ENCODE measurements around the gene AMOTL1.
"Not testable (repeated sequence)": the region's sequence is repeated elsewhere in the genome, so short reads cannot be mapped to it uniquely, and the experiment has no call there.

The AMOTL1 gene

DNA sequence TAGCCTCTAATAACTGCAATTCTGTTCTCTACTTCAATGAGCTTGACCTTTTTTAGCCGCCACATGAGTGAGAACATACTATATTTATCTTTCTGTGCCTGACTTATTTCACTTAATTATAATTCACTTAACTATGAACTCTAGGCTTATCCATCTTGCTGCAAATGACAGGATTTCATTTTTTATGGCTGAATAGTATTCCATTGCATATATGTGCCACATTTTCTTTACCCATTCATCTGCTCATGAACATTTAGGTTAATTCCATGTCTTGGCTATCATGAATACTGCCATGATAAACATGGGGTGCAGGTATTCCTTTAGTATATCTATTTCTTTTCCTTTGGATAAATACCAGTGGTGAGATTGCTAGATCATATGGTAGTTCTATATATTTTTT lies 120.0 kb downstream of the AMOTL1 start:
- no peak for DNase-seq

DNA sequence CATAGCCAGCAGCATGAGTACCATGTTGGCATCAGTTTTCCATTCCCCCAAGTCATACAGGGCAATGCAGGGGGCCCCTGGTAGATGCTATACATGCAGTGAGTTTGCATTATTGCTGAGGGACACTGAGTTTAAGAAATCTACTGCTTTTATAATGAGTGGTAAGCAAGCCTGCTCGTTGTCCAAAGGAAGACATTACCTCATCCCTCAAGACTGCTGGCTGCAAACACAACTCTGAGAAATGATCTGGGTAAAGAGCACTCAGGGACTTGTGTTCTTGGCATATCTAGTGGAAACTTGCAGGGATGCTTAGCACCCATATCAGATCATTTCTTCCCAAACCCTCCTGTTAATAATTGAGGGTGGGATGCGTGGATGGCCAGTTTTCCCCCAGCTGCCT lies 127.3 kb downstream of the AMOTL1 start:
- no peak for DNase-seq

DNA sequence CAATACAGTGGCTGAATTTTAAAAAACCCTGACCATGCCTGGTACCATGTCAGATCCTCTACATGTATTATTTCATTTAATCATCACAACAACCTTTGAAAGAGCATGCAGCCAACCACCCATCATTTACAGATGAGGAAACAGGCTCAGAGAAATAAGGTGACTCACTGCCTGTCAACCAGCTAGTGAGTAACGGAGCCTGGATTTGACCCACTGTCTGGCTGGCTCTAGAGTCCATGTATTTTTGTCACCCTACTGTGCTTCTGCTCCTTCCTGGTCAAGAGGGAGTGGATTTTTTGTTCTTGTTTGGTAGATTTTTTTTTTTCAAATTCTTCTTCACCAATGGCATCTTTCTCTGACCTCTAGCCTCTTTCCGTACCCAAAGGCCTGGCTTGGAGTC lies 127.8 kb downstream of the AMOTL1 start:
- no peak for DNase-seq

DNA sequence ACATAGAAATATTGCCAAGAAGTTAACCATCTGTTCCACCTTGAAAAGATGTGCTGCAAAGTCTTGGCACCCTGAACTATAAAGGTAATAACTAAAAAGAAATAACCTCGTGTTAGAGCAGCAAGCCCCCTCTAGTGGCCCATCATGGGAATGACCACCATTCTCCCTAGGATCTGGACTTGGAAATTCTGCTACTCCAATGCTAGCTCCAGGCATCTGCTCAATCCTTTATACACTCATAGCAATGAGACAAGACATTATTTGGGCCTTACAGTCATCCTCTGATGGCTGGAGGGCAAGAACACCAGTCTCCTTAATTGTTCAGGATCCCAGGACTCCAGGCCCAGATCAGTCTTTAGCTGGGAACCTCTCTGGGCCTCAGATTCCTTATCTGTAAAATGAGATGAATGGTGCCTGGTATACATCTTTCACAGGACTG lies 129.2 kb downstream of the AMOTL1 start:
- no peak for DNase-seq

DNA sequence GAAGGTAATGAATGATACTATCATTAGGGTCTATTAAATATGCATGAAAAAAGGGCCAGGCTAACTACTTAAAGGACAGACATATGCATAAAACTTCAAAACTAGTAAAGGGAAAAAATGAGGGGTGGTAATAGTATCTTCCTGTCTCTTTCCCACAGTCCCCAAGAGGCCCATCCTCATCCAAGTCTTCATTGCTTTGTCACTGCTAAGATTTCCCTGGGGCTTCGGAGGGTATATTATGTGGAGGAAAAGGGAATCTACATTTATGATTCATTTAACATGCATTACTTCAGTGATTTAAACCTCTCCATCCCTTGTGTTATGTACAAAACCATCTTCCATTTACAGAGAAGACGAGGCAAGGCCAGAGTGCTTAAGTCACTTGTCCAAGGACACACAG lies 139.1 kb downstream of the AMOTL1 start:
- DNase-seq: no peak

- no peak for DNase-seq
These were observed 141.2 kb downstream of the AMOTL1 start for GRCh38 chr11:94909371-94909820.

DNA sequence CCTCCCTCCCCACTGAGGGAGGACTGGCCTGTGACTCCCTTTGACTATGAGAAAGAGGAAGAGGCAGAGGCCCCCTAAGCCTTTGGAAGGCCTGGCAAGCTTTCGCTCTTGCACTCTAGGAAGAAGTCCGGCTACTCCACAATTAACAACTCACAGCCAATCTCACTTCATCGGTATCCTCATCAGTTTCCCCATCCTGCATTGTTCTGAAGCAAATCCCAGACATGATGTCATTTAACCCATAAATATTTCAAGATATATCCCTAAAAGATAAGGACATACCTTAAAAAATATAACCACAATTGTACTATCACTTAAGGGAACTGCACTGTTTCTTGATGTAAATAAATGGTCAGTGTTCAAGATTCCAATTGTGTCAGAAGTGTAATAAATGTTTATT lies 142.1 kb downstream of the AMOTL1 start:
- DNase-seq: no peak

GRCh38 chr11:94910779-94911178 lies 142.6 kb downstream of the AMOTL1 start:
- DNase-seq: no peak

DNA sequence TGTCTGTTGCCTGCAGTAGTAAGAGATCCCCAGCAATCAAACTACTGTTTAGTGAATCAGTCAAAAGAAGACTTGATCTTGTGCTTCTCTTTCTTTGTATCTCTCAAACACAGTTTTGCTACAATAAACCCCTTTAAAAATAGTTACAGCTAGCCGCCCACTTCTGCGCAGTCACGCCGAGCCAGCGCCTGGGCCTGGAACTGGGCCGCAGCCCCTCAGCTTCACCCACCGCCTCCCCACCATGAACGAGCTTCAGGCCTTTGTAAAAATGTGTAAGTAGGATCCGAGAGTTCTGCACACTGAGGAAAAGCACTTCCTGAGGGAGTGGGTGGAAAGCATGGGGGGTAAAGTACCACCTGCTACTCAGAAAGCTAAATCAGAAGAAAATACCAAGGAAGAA lies 144.7 kb downstream of the AMOTL1 start:
- no peak for DNase-seq

GRCh38 chr11:94913718-94914394 lies 145.7 kb downstream of the AMOTL1 start:
- not testable (repeated sequence) for DNase-seq

DNA sequence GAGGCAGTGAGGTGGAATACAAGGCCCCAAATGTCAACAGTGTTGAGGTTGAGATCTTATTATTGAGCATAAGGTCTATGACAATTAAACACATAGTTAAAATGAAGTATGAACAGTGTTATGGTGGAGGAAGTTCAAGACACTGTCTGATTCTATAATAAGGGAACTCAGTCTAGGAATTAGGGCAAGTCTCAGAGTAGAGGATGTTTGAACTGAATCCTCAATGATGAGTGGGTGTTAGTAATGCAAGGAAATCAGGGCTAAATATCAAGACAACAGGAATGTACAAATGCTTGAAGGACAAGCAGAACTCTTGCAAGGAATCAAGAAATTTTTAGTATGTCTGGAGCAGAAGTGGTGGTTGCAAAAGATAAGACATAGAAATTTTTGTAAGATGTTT lies 152.2 kb downstream of the AMOTL1 start:
- no peak for DNase-seq

DNA sequence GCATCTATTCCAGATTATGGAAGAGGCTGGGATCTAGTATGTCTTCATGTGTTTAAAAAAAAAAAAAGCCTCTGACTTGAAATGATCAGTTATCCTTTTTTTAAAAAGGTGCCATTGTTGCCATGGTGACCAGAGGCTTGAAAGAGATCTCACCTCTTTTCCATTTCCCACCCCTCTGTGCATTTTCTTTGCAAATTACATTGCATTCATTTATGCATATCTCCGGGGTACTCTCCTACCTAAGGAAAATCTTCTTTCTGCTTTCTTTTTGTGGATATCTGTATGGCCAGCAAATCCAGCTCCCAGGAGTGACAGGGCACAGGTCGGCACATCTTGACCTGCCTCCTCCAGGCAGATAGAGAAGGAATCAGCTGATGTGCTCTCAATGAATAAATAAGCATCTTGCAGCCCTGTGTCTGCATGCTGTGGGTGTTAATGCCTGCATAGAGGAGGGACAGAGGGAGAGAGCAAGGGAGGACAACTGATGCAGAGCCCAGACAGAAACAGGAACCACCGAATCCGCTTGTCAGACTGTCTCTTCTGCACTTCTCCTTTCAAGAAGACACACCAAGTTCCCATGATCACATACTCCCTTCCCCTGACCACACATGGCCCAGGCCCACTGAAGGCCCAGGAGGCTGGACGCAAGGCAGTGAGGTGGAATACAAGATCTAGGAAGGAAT lies 154.3 kb downstream of the AMOTL1 start:
- DNase-seq: no peak

- no peak for DNase-seq
These were observed 154.8 kb downstream of the AMOTL1 start for GRCh38 chr11:94923004-94923334.

DNA sequence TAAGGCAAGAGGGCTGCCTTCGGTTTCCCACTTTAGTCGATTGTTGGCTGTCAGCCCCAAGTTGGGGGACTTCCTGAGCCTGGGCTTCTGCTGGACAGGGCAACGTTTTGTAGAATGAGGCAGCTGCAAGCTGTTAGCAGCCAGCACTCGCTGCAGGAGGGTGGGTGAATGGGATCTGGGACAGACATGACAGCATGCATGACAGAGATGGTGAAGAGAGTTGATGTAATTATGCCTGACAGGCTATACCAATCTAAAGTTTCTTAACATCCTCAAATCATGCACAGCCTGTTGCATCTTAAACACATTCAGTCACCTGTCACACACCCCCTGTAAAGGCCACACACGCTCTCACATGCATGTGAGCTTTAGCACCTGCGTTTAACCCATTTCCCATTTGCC lies 156.0 kb downstream of the AMOTL1 start:
- no peak for DNase-seq

DNA sequence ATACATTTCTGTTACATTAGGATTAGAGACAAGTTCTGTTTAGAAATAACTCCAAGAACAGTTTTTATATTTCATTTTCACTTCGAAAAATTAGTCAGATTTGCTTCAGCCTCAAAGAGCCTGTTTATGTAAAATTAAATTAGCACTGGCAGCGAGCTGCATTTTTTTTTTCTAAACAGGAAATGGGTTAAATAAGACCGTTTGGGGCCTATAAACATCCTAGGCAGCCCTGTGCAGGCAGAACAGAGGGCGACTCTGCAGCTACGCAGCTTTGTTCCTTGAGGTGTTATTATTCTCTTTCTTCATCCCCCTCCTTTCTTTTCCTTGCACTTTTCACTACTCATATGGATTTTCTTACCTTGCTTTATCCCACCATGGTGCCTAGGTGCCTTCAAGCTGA lies 156.5 kb downstream of the AMOTL1 start:
- no peak for DNase-seq

DNA sequence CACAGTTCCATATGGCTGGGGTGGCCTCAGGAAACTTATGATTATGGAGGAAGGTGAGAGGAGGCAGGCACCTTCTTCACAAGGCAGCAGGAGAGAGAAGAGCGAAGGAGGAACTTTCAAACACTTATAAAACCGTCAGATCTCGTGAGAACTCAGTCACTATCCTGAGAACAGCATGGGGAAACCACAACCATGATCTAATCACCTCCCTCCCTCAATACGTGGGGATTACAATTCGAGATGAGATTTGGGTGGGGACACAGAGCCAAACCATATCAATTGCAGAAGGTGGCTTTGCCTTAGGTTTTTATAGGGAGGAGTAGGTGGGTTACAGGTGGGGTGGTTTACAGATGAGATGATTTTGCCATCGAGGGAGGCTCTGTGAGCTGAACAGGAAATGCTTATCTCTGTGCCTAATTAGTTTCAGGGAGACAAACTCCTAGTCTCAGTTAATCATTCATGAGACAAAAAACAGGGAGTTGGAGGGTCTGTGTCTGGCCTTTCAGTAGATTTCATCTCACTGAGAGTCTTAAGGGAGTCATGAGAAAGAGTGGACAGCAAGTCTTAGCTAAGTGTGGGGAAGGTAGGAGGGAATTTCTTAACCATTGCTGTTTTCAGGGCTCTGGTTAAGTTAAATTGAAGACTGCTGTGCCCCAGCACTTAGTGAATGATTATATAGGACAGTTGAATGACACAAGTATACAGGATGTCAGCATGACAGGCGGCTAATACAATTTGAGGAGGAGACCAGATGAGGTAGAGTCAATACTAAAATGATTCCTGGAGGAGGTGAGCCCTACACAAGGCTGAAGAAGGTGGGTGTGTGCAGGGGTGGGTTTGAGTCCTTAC lies 157.5 kb downstream of the AMOTL1 start:
- DNase-seq: no peak

DNA sequence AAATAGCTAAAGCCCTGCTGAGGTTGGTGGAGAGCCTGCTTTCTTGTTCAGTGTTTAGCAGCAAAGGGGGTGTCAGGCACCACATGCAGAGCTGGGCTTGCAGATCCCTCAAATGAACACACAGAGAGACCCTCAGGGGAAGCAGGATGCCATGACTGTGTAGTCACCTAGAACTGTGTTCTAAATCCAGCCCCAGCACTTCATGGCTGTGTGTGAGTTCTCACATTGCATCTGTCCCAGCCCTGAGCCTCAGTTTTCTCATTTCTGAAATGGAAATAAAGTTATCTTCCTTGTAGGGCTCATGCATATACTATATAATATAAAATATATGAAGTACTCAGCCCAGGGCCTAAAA lies 158.1 kb downstream of the AMOTL1 start:
- DNase-seq: no peak

Data from NCI-H1048 (cell line).